Peyer's patch (tissue), 4 donors: ENCODE data around the gene BTBD17. TPM values are rescaled to one million over a fixed set of nuclear protein-coding genes. Genes with fewer than 3 reads are reported as not detected.
A peak's percentile ranks its signal among the peaks of the same experiment; 100 is the strongest.

Experiments used
- DNase-seq, 3 donors: peaks; one replicate each; pipeline ENCODE4 v3.0.0-alpha.2; 2017 to 2019
- H3K27ac ChIP-seq, 4 donors: fragments of 200-600 bp; sonication (generic); one replicate each; pipeline ENCODE4 v1.5.1; 2016 to 2019
- H3K27me3 ChIP-seq, 2 donors: fragments of 200-600 bp; sonication (generic); one replicate each; pipeline ENCODE4 v1.5.1; 2019
- H3K36me3 ChIP-seq, 3 donors: fragments of 200-600 bp; sonication (generic); one replicate each; pipeline ENCODE4 v1.5.1; 2016 to 2019
- H3K4me1 ChIP-seq, 4 donors: fragments of 200-600 bp; sonication (generic); one replicate each; pipeline ENCODE4 v1.5.1; 2016 to 2019
- H3K4me3 ChIP-seq, 4 donors: fragments of 200-600 bp; sonication (generic); 1 replicate in 3 of 4; 2 replicates in 1 of 4; pipeline ENCODE4 v1.5.1; 2016 to 2019; ENCODE audit warnings: mild to moderate bottlenecking in 1 of 4
- H3K9me3 ChIP-seq, 4 donors: fragments of 200-600 bp; sonication (generic); one replicate each; pipeline ENCODE4 v1.5.1; 2016 to 2019; ENCODE audit warnings: mild to moderate bottlenecking in 1 of 4
- CTCF ChIP-seq, 6 experiments: fragments of 450-650 bp in 4 of 6; fragments of 200-600 bp in 2 of 6; sonication (generic) in 1 of 6; IDR thresholded peaks; one replicate each; pipeline ENCODE4 v1.5.1; 2017 to 2019; ENCODE audit warnings: antibody characterized with exemption in 6 of 6, mild to moderate bottlenecking in 3 of 6, moderate library complexity in 1 of 6
- POLR2A ChIP-seq, 2 donors: fragments of 450-650 bp; IDR thresholded peaks; one replicate each; pipeline ENCODE4 v1.5.1; 2017; ENCODE audit warnings: antibody characterized with exemption in 2 of 2, mild to moderate bottlenecking in 2 of 2, moderate library complexity in 2 of 2
- total RNA-seq, 4 donors: library from RNA; depleted of rRNA; stranded (reverse); fragments of >200 nt; gene quantifications; one replicate each; pipeline ENCODE4 v1.1.0, GENCODE V29; 2016

Gene BTBD17
- total RNA-seq, 4 donors from 2014 or later, result not detected

- no peak for TF ChIP-seq POLR2A (IDR thresholded peaks at IDR 0.05)
- TF ChIP-seq CTCF (IDR thresholded peaks at IDR 0.05), result no peak
These were observed 31.2 kb downstream of the BTBD17 start for GRCh38 chr17:74330446-74330845.

GRCh38 chr17:74329378-74329777 is 32.3 kb downstream of the BTBD17 start:
- Histone ChIP-seq H3K36me3 (no peaks in the 10 kb centered on the region), H3K4me1 (peaks cover 0 to 14% (median 4%) of the 10 kb centered on the region in 4 donors), H3K27ac (no peak overlapping the region), H3K9me3 (no peaks in the 10 kb centered on the region), H3K27me3 (no peaks in the 10 kb centered on the region), H3K4me3 (no peak overlapping the region)
- TF ChIP-seq POLR2A (IDR thresholded peaks at IDR 0.05) (no peak), CTCF (IDR thresholded peaks at IDR 0.05) (no peak)
- no peak for DNase-seq

More at GRCh38 chr17:74330446-74330845, 31.2 kb downstream of the BTBD17 start:
- H3K27ac ChIP-seq, result no peak overlapping the region
- no peak overlapping the region for H3K4me3 ChIP-seq
- no peaks in the 10 kb centered on the region for H3K27me3 ChIP-seq
- H3K4me1 ChIP-seq, result peaks cover 0 to 14% (median 4%) of the 10 kb centered on the region in 4 donors
- no peak for DNase-seq
- H3K9me3 ChIP-seq, result no peaks in the 10 kb centered on the region
- H3K36me3 ChIP-seq, result no peaks in the 10 kb centered on the region

- TF ChIP-seq POLR2A (IDR thresholded peaks at IDR 0.05) (no peak), CTCF (IDR thresholded peaks at IDR 0.05) (no peak)
- no peak overlapping the region for H3K27ac ChIP-seq
- H3K27me3 ChIP-seq, result no peaks in the 10 kb centered on the region
- no peak for DNase-seq
- H3K36me3 ChIP-seq, result no peaks in the 10 kb centered on the region
- no peak overlapping the region for H3K4me3 ChIP-seq
- no peaks in the 10 kb centered on the region for H3K9me3 ChIP-seq
- peaks cover 0 to 14% (median 4%) of the 10 kb centered on the region in 4 donors for H3K4me1 ChIP-seq
These were observed 33.2 kb downstream of the BTBD17 start for GRCh38 chr17:74328487-74328886.

GRCh38 chr17:74326506-74326905 is 35.2 kb downstream of the BTBD17 start:
- TF ChIP-seq CTCF (IDR thresholded peaks at IDR 0.05) (no peak), POLR2A (IDR thresholded peaks at IDR 0.05) (no peak)
- H3K27ac ChIP-seq, result no peak overlapping the region
- no peaks in the 10 kb centered on the region for H3K36me3 ChIP-seq
- H3K9me3 ChIP-seq, result no peaks in the 10 kb centered on the region
- H3K4me3 ChIP-seq, result peak overlapping the region; percentile 19 to 52 (median 40)
- H3K27me3 ChIP-seq, result no peaks in the 10 kb centered on the region
- no peak for DNase-seq
- H3K4me1 ChIP-seq, result peaks cover 0 to 14% (median 4%) of the 10 kb centered on the region in 4 donors

GRCh38 chr17:74325743-74326379 is 35.8 kb downstream of the BTBD17 start, which contains the start of gene KIF19:
Gene KIF19, plus strand, starts transcription at chr17:74326226. Its CDS starts 124 bp downstream, at chr17:74326350.
- Histone ChIP-seq H3K4me3 (peak within 1 kb of the TSS; percentile 19 to 52 (median 40)), H3K36me3 (no peaks in the 10 kb centered on the region), H3K4me1 (peaks cover 0 to 14% (median 4%) of the 10 kb centered on the region in 4 donors), H3K27ac (no peak within 1 kb of the TSS), H3K27me3 (no peaks in the 10 kb centered on the region), H3K9me3 (no peaks in the 10 kb centered on the region)
- TF ChIP-seq POLR2A (IDR thresholded peaks at IDR 0.05) (peak in 1 of 2 donors; percentile 14), CTCF (IDR thresholded peaks at IDR 0.05) (no peak)
- DNase-seq, result peak; percentile 17 to 69 (median 65)
